Heart left ventricle (tissue), 16 donors: ENCODE data around the gene CAVIN3. TPM values are rescaled to one million over a fixed set of nuclear protein-coding genes. Genes with fewer than 3 reads are reported as not detected.
"Not testable (repeated sequence)": the region's sequence is repeated elsewhere in the genome, so short reads cannot be mapped to it uniquely, and the experiment has no call there.

ENCODE experiments used
- ATAC-seq, 4 donors: fragments of 200-7000 bp; cut with Tn5 transposase; one replicate each; pipeline ENCODE4 v1.9.1; 2020 to 2022; ENCODE audit warnings: moderate library complexity in 4 of 4, mild to moderate bottlenecking in 3 of 4, moderate number of reproducible peaks in 1 of 4
- DNase-seq, 5 donors: peaks; one replicate each; pipeline ENCODE4 v3.0.0-alpha.2; 2020
- H3K27ac ChIP-seq, 12 donors: fragments of 200-600 bp; sonication (generic) in 4 of 12; one replicate each; pipeline versions ENCODE4 v1.5.0 to v1.8.0; 2016 to 2022; ENCODE audit warnings: mild to moderate bottlenecking in 2 of 12
- H3K27me3 ChIP-seq, 9 donors: fragments of 200-600 bp; sonication (generic) in 2 of 9; one replicate each; pipeline versions ENCODE4 v1.5.1 to v1.8.0; 2016 to 2022; ENCODE audit warnings: mild to moderate bottlenecking in 3 of 9
- H3K36me3 ChIP-seq, 9 donors: fragments of 200-600 bp; sonication (generic) in 2 of 9; one replicate each; pipeline versions ENCODE4 v1.5.0 to v1.8.0; 2018 to 2022; ENCODE audit warnings: mild to moderate bottlenecking in 2 of 9
- H3K4me1 ChIP-seq, 12 donors: fragments of 200-600 bp; sonication (generic) in 4 of 12; one replicate each; pipeline versions ENCODE4 v1.5.0 to v1.8.0; 2016 to 2022; ENCODE audit warnings: mild to moderate bottlenecking in 3 of 12
- H3K4me3 ChIP-seq, 12 donors: fragments of 200-600 bp; sonication (generic) in 4 of 12; one replicate each; pipeline versions ENCODE4 v1.5.0 to v1.8.0; 2017 to 2022; ENCODE audit warnings: mild to moderate bottlenecking in 9 of 12, moderate library complexity in 4 of 12
- H3K9me3 ChIP-seq, 12 donors: fragments of 200-600 bp; sonication (generic) in 4 of 12; one replicate each; pipeline versions ENCODE4 v1.5.0 to v1.8.0; 2016 to 2022; ENCODE audit warnings: mild to moderate bottlenecking in 1 of 12
- CTCF ChIP-seq, 12 donors: fragments of 200-600 bp; sonication (generic) in 4 of 12; IDR thresholded peaks; one replicate each; pipeline versions ENCODE4 v1.5.0 to v1.8.0; 2018 to 2022; ENCODE audit warnings: antibody characterized with exemption in 12 of 12, mild to moderate bottlenecking in 5 of 12
- POLR2A ChIP-seq, 2 donors: fragments of 450-650 bp; IDR thresholded peaks; one replicate each; pipeline ENCODE4 v1.6.1; 2017; ENCODE audit warnings: antibody characterized with exemption in 2 of 2, mild to moderate bottlenecking in 2 of 2, moderate library complexity in 2 of 2
- WGBS, 4 donors: extraction: QIAGEN DNeasy Blood & Tissue Kit in 2 of 4; methylation state at CpG; one replicate each; pipeline versions ENCODE4 v1.1.5 to v1.1.7; 2013 to 2018; 5-methylcytosine and 5-hydroxymethylcytosine counted together
- intact Hi-C, 10 donors: fragments of 100-400 bp; cut with DNase I; formaldehyde crosslinking; loops; one replicate each; pipeline versions ENCODE4 v1.11.1 to v1.14.2; 2022
- polyA plus RNA-seq, 2 donors: library from polyadenylated mRNA; stranded (reverse); fragments of 200-250 nt; gene quantifications; one replicate each; pipeline ENCODE4 v1.2.3, GENCODE V29; 2013
- total RNA-seq, 9 donors: library from RNA; depleted of rRNA in 2 of 9; stranded (reverse); fragments of >200 nt in 2 of 9; fragmentation: NEBNext Ultra II Directional in 3 of 9; extraction: Animal tissue kit (Norgen Biotek cat#: 25700) in 3 of 9; gene quantifications; one replicate each; pipeline versions ENCODE4 v1.1.0 to v1.2.4, GENCODE V29; 2016 to 2023
- donor health status: ischemic (EF 13 %, LVEDD 7.1; RV severe dilation, severe dysfunction).
- donor health status: healthy with polysubstance abuse.
- donor health status: DM: no; HTN: yes; CAD: no.
- donor health status: DM: no; HTN: no; CAD: no.
- donor health status: ischemic (EF 25% LVEDD 6.9; RV normal size, moderate dysfunction).
- donor health status: ischemic (EF 25% LVEDD 5.7; RV mildly dilated, moderate dysfunction).
- donor health status: healthy.
- donor health status: DM: yes; HTN: yes; CAD: no.
- donor health status: ischemic (EF 35%, LVEDD 5.7; RV mildly dilated, moderate dysfunction).
- donor health status: nonischemic (EF 11% LVEDD 7.7; RV severe dilation, severe dysfunction).
- donor health status: DM: yes; HTN: yes; CAD: no.
- donor health status: PGD.
- donor health status: ischemic (EF 29% LVEDD 5.4; RV normal size, mild dysfunction).
- donor health status: nonischemic (EF 23%, LVEDD 6.1; RV moderate dilation, normal function).

The CAVIN3 gene
- total and polyA plus RNA-seq, 11 donors, result 40.4 to 155 (median 92.8) TPM

GRCh38 chr11:6283453-6284023 is 36.8 kb downstream of the CAVIN3 start:
- intact Hi-C loops, result no loop called here
- TF ChIP-seq CTCF (IDR thresholded peaks at IDR 0.05), result no peak
- TF ChIP-seq POLR2A (IDR thresholded peaks at IDR 0.05), result no peak

GRCh38 chr11:6280809-6281208 is 39.5 kb downstream of the CAVIN3 start:
- H3K36me3 ChIP-seq, H3K27ac ChIP-seq, ATAC-seq, H3K9me3 ChIP-seq, intact Hi-C loops, H3K4me1 ChIP-seq, DNase-seq, H3K4me3 ChIP-seq, H3K27me3 ChIP-seq: not testable (repeated sequence)
- 53 to 56% (median 53%) methylated on average over 7 of the region's 7 CpGs for WGBS, 4 donors

More at GRCh38 chr11:6283453-6284023, 36.8 kb downstream of the CAVIN3 start:
- no peak for ATAC-seq
- no peaks in the 10 kb centered on the region for H3K36me3 ChIP-seq
- WGBS, 4 donors, result 79 to 88% (median 82%) methylated on average over 4 of the region's 4 CpGs
- H3K9me3 ChIP-seq, result no peaks in the 10 kb centered on the region
- H3K27ac ChIP-seq, result no peak overlapping the region
- DNase-seq, result no peak
- no peak overlapping the region for H3K4me3 ChIP-seq
- H3K4me1 ChIP-seq, result no peaks in the 10 kb centered on the region
- H3K27me3 ChIP-seq, result peaks cover 0 to 4% (median 0%) of the 10 kb centered on the region in 9 donors

GRCh38 chr11:6273188-6273587 is 47.1 kb downstream of the CAVIN3 start:
- H3K9me3 ChIP-seq, result peaks cover 0 to 8% (median 0%) of the 10 kb centered on the region in 12 donors
- DNase-seq (no peak), ATAC-seq (peak; percentile 44 to 84 (median 82))
- WGBS, 4 donors, result 30 to 38% (median 35%) methylated on average over 4 of the region's 4 CpGs
- H3K4me3 ChIP-seq, result no peak overlapping the region
- peaks cover 0 to 21% (median 4%) of the 10 kb centered on the region in 12 donors for H3K4me1 ChIP-seq
- peak overlapping the region in 2 of 12 donors; percentile 9 to 31 for H3K27ac ChIP-seq
- TF ChIP-seq CTCF (IDR thresholded peaks at IDR 0.05), result no peak
- TF ChIP-seq POLR2A (IDR thresholded peaks at IDR 0.05), result no peak
- H3K36me3 ChIP-seq, result no peaks in the 10 kb centered on the region
- intact Hi-C loops, result no loop called here
- peaks cover 0 to 3% (median 0%) of the 10 kb centered on the region in 9 donors for H3K27me3 ChIP-seq

GRCh38 chr11:6271598-6271997 is 48.7 kb downstream of the CAVIN3 start:
- Histone ChIP-seq H3K27ac (no peak overlapping the region), H3K9me3 (peaks cover 0 to 4% (median 0%) of the 10 kb centered on the region in 12 donors), H3K36me3 (no peaks in the 10 kb centered on the region), H3K4me3 (no peak overlapping the region), H3K27me3 (peaks cover 0 to 3% (median 0%) of the 10 kb centered on the region in 9 donors), H3K4me1 (peaks cover 0 to 21% (median 4%) of the 10 kb centered on the region in 12 donors)
- TF ChIP-seq POLR2A (IDR thresholded peaks at IDR 0.05), result no peak
- TF ChIP-seq CTCF (IDR thresholded peaks at IDR 0.05), result no peak
- intact Hi-C loops, result no loop called here
- DNase-seq, result no peak
- WGBS, 4 donors, result 50 to 80% (median 60%) methylated on average over 2 to 3 of the region's 3 CpGs
- peak in 2 of 4 donors; percentile 43 to 66 for ATAC-seq
